Fibroblast of gingiva (primary cell): Measurements from ENCODE around the gene ZSCAN30.
"Not testable (repeated sequence)": the region's sequence is repeated elsewhere in the genome, so short reads cannot be mapped to it uniquely, and the experiment has no call there.

Experiments
- DNase-seq: peaks from one replicate; pipeline ENCODE4 v3.0.0-alpha.2; 2011; ENCODE audit warnings: low read depth

The ZSCAN30 gene

DNA sequence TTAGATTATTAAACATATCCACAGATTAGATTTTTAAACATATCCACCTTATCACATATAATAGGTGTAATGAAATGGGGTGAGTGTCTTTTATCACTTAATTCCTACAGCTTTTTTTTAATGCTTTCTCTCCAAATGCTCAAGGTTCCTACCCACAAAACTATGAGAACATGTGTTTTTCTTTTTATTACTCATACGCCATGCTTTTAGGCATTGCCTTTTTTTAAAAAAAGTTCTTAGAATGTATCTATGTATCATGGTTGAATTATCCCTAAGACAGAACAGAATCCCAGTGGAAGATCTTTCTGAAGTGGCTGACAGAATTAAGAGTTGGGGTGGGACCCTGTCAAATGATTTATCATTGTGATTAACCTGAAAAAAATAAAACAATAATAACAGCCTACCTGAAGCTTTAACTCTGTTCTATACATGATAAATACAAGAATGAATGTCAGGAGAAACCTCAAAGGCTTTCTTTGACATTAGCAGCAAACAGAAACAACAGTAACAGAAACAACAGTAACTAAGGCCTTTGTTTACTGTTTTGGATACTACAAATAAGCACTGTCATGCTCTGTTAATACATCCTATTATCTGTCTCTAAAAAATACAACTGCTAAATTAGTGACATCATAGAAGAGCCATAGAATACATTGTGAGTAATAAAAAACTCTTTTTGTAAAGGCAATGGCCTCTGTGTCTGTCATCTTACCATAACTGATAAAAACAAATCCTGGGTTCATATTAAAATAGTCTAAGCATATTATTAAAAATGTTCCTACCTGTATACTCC is 53.3 kb downstream of the ZSCAN30 start:
- no peak for DNase-seq

DNA sequence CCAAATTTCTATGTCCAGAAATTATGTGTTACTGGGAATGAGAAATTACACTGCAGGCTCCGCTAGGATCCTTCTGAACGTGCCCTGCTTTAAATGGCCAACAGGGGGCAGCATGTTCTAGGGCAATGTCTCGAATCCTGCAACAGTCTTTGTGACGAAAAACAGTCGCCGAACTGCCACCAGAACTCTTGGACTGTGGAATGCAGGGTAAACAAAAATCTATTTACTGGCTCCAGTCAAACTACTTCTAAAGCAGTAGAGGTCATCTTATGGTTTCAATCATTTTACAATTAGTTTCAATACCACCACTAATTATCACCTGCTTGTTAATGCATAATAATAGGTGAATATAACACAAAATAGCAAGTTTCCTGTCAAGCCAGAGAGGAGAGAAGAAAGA is 59.0 kb downstream of the ZSCAN30 start:
- peak; percentile 57 for DNase-seq

DNA sequence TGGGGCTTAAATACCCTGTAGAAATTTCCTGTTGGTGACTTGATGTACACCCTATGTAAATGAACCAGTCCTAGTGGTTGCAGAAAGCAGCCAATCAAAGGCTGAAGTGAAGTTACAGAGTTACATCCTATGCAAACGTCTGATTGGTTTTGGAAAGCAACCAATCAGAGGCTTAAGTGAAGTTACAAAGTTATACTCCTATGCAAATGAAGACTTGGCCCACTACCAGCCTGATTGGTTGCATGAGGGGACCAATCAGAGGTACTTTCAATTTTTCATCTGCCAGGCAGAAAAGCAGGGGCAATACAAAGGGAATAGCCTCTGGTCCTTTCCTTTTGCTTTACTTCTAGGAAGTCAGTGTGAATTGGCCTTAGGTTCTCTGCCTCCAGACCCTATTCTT is 62.8 kb downstream of the ZSCAN30 start:
- DNase-seq: peak; percentile 9

DNA sequence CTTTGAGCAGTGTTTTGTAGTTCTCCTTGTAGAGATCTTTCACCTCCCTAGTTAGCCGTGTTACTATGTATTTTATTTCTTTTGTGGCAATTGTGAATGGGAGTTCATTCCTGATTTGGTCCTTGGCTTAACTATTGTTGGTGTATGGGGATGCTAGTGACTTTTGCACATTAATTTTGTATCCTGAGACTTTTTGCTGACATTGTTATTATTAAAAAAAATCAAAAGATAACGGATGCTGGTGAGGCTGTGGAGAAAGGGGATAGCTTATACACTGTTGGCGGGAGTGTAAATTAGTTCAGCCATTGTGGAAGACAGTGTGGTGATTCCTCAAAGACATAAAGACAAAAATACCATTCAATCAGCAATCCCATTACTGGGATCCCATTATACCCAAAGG is 66.2 kb downstream of the ZSCAN30 start:
- no peak for DNase-seq

DNA sequence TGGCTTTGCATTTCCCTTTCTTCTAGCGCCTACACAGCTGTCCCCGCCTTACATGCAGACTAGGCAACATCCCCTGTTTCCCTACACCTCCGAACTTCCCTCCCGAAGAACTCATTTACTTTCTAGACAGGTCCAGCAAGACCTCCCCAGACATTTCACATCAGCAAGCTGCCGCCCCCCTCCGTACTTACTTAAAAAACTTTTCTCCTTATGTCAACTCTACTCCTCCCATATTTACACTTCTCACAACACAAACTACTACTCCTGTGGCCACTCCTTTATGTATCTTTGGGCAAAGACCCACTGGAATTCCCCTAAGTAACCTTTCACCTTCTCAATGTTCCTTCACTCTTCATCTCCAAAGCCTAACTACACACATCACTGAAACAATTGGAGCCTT is 69.6 kb downstream of the ZSCAN30 start:
- DNase-seq: no peak

DNA sequence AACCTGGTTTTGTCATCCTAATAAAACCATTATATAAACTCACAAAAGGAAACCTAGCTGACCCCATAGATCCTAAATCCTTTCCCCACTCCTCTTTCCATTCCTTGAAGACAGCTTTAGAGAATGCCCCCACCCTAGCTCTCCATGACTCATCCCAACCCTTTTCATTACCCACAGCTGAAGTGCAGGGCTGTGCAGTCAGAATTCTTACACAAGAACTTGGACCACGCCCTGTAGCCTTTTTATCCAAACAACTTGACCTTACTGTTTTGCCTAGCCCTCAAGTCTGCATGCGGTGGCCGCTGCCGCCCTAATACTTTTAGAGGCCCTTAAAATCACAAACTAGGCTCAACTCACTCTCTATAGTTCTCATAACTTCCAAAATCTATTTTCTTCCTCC is 70.7 kb downstream of the ZSCAN30 start:
- not testable (repeated sequence) for DNase-seq

DNA sequence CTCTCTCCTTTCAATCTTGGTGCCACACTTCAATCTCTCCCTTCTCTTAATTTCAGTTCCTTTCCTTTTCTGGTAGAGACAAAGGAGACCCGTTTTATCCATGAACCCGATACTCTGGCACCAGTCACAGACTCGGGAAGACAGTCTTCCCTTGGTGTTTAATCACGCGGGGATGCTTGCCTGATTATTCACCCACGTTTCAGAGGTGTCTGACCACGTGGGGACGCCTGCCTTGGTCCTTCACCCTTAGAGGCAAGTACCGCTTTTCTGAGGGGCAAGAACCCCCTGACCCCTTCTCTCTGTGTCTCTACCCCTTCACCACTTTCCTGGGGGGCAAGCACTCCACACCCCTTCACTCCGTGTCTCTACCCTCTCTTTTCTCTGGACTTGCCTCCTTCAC is 73.4 kb downstream of the ZSCAN30 start:
- DNase-seq: not testable (repeated sequence)

DNA sequence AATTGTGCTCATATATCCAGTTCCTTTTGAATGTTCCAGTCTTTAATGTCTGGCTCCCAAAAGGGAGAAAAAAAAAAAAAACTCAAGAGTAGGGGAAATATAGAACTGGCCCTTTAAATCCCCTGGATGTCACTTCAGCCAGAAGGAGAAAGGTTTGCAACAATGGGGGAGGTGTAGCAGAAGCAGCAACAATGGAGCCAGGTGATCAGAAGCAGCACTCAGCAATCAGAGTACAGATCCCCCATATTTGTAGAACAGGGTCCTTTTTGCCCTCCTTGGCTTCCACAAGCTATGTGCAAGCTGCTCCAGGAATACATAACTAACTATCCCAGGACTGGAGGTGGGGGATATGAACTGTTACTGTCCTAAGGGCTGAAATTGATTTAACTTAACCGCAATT is 75.0 kb downstream of the ZSCAN30 start:
- DNase-seq: no peak

DNA sequence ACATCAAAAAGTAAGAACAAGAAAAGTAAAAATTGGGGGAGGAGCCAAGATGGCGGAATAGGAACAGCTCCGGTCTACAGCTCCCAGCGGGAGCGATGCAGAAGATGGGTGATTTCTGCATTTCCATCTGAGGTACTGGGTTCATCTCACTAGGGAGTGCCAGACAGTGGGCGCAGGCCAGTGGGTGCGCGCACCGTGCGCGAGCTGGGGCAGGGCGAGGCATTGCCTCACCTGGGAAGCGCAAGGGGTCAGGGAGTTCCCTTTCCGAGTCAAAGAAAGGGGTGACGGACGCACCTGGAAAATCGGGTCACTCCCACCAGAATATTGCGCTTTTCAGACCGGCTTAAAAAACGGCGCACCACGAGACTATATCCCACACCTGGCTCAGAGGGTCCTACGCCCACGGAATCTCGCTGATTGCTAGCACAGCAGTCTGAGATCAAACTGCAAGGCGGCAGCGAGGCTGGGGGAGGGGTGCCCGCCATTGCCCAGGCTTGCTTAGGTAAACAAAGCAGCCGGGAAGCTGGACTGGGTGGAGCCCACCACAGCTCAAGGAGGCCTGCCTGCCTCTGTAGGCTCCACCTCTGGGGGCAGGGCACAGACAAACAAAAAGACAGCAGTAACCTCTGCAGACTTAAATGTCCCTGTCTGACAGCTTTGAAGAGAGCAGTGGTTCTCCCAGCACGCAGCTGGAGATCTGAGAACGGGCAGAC is 84.1 kb downstream of the ZSCAN30 start:
- DNase-seq: not testable (repeated sequence)

DNA sequence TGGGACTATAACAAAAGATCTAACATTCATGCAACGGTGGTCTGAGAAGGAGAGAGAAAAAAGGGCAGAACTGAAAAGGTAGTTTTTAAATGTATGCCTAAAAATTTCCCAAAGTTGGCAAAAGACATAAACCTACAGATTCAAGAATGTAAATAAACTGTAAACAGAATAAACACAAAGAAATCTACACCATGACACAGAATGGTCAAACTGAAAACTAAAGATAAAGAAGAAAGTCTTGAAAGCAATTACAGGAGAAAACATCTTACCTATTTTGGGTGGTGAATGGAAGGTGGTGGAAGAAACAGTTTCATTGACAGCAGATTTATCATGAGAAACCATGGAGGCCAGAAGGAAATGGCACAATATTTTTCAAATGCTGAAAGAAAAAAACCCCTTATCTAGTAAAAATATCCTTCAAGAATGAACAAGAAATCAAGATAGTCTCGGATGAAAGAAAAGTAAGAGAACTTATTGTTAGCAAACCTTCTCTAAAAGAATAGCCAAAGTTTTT is 84.8 kb downstream of the ZSCAN30 start:
- no peak for DNase-seq

DNA sequence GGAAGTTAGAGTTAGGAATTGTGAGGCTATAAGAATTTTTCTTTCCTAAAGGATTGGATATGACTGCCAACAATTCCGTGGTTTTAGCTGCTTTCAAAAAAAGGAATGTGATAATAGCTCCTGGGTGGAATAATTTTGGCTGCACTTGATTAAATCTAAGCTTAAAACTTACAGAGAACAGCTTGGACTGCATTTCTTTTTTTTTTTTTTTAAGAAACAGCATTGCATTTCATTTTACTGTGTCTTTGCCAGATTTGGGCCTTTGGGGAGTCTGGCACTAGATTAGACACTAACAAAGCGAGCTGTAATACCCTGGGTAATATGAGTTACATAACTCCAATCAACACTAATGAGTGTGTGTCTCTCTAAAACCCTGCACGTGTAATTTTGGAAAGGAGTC is 87.0 kb downstream of the ZSCAN30 start:
- no peak for DNase-seq

DNA sequence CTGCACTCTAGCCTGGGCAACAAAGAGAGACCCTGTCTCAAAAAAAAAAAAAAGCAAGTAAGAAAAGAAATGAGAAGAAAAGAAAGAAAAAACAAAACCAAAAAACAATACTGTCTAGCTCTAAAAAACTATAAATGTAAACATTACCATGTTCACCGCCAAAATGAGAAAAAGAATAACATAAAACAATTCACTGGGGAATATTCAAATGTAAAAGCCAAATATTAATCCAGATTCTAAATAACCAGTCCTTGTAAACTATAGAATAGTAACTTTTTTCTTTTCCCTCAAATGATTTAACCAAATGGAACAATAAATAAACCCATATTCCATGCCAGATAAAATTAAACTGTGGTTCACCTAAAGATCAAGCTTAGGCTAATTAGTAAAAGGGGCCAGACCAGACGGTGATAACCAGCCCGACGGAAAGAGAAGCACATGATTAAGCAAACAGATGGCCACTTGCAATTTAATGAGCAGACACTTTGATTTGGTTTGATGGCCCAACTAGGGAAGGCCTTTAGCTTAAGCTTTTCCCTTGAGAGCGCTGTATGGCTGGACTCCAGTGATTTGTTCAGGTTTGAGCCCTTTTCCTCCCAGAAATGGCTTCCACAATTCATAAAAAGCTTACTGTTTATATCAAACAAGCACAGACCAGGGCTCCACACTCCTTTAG is 88.6 kb downstream of the ZSCAN30 start:
- no peak for DNase-seq
